H9 (cell line): ENCODE data around the gene CD300LG. TPM values are rescaled to one million over a fixed set of nuclear protein-coding genes. Genes with fewer than 3 reads are reported as not detected.

ENCODE experiments used
- DNase-seq: peaks from one replicate; pipeline ENCODE4 v3.0.0-alpha.2; 2017
- H2AFZ ChIP-seq: one replicate; pipeline ENCODE4 v1.6.1; 2013; ENCODE audit warnings: mild to moderate bottlenecking, low read length, control low read depth, moderate library complexity
- H2AK5ac ChIP-seq: 2 replicates; pipeline ENCODE4 v1.6.1; 2013; ENCODE audit warnings: low read length, control low read depth, mixed read lengths; ENCODE audit not compliant: insufficient read length
- H2BK120ac ChIP-seq: one replicate; pipeline ENCODE4 v1.6.1; 2013; ENCODE audit warnings: low read depth, mild to moderate bottlenecking, low read length, control low read depth, inconsistent platforms; ENCODE audit not compliant: poor library complexity, severe bottlenecking
- H2BK12ac ChIP-seq: 2 replicates; pipeline ENCODE4 v1.6.1; 2013; ENCODE audit warnings: low read length, control low read depth, mixed read lengths, low read depth; ENCODE audit not compliant: insufficient read length
- H2BK15ac ChIP-seq: 2 replicates; pipeline ENCODE4 v1.6.1; 2013; ENCODE audit warnings: low read depth, low read length, control low read depth
- H2BK20ac ChIP-seq: one replicate; pipeline ENCODE4 v1.6.1; 2013; ENCODE audit warnings: low read depth, mild to moderate bottlenecking, low read length, control low read depth, inconsistent platforms; ENCODE audit not compliant: poor library complexity, severe bottlenecking
- H2BK5ac ChIP-seq: 2 replicates; pipeline ENCODE4 v1.6.1; 2013; ENCODE audit warnings: low read length, control low read depth, mixed read lengths; ENCODE audit not compliant: insufficient read length
- H3K14ac ChIP-seq: 2 replicates; pipeline ENCODE4 v1.6.1; 2013; ENCODE audit warnings: low read length, control low read depth; ENCODE audit not compliant: insufficient read depth
- H3K18ac ChIP-seq: 2 replicates; pipeline ENCODE4 v1.6.1; 2013; ENCODE audit warnings: low read depth, mild to moderate bottlenecking, mixed read lengths, low read length, control low read depth; ENCODE audit not compliant: insufficient read length
- H3K23ac ChIP-seq: 2 replicates; pipeline ENCODE4 v1.6.1; 2013; ENCODE audit warnings: low read length, control low read depth, mixed read lengths, low read depth; ENCODE audit not compliant: insufficient read length
- H3K23me2 ChIP-seq: 2 replicates; pipeline ENCODE4 v1.6.1; 2013; ENCODE audit warnings: low read depth, mild to moderate bottlenecking, mixed read lengths, low read length, control low read depth; ENCODE audit not compliant: insufficient read length, poor library complexity, severe bottlenecking
- H3K27ac ChIP-seq: 2 replicates; pipeline ENCODE4 v1.5.1; 2013; ENCODE audit warnings: low read length, control low read depth, mixed read lengths, low read depth; ENCODE audit not compliant: insufficient read length
- H3K27me3 ChIP-seq: 2 replicates; pipeline ENCODE4 v1.6.1; 2013; ENCODE audit warnings: low read length, control low read depth, inconsistent platforms; ENCODE audit not compliant: insufficient read depth
- H3K4ac ChIP-seq: 2 replicates; pipeline ENCODE4 v1.6.1; 2013; ENCODE audit warnings: low read depth, mild to moderate bottlenecking, control low read depth, inconsistent platforms, low read length, moderate library complexity
- H3K4me1 ChIP-seq: 2 replicates; pipeline ENCODE4 v1.6.1; 2013; ENCODE audit warnings: low read length, control low read depth, inconsistent platforms; ENCODE audit not compliant: insufficient read depth
- H3K4me2 ChIP-seq: 2 replicates; pipeline ENCODE4 v1.6.1; 2013; ENCODE audit warnings: low read length, control low read depth, mixed read lengths; ENCODE audit not compliant: insufficient read length, insufficient read depth
- H3K56ac ChIP-seq: 2 replicates; pipeline ENCODE4 v1.6.1; 2013; ENCODE audit warnings: low read depth, mild to moderate bottlenecking, mixed read lengths, low read length, control low read depth; ENCODE audit not compliant: insufficient read length
- H3K79me1 ChIP-seq: 2 replicates; pipeline ENCODE4 v1.6.1; 2013; ENCODE audit warnings: low read depth, mild to moderate bottlenecking, moderate library complexity, low read length, control low read depth, inconsistent platforms; ENCODE audit not compliant: insufficient read depth, poor library complexity, severe bottlenecking
- H3K79me2 ChIP-seq: 2 replicates; pipeline ENCODE4 v1.6.1; 2013; ENCODE audit warnings: low read length, control low read depth, inconsistent platforms; ENCODE audit not compliant: insufficient read depth
- H3K9ac ChIP-seq: 2 replicates; pipeline ENCODE4 v1.6.1; 2013; ENCODE audit warnings: low read length, control low read depth, mixed read lengths; ENCODE audit not compliant: insufficient read length; ENCODE audit errors: extremely low read depth
- H3K9me3 ChIP-seq: one replicate; pipeline ENCODE4 v1.6.1; 2013; ENCODE audit warnings: low read depth, low read length, inconsistent platforms; ENCODE audit not compliant: control insufficient read depth
- H3T11ph ChIP-seq: one replicate; pipeline ENCODE4 v1.6.1; 2013; ENCODE audit warnings: mild to moderate bottlenecking, low read length, control low read depth, inconsistent platforms
- H4K20me1 ChIP-seq: one replicate; pipeline ENCODE4 v1.6.1; 2013; ENCODE audit not compliant: control insufficient read depth, insufficient read length, insufficient read depth
- H4K5ac ChIP-seq: 2 replicates; pipeline ENCODE4 v1.6.1; 2013; ENCODE audit warnings: low read depth, mild to moderate bottlenecking, mixed read lengths, low read length, control low read depth; ENCODE audit not compliant: insufficient read length
- H4K8ac ChIP-seq: replicated peaks from 2 replicates; pipeline ENCODE4 v1.6.1; 2013; ENCODE audit warnings: low read length, control low read depth, mixed read lengths, low read depth; ENCODE audit not compliant: insufficient read length
- H4K91ac ChIP-seq: 2 replicates; pipeline ENCODE4 v1.6.1; 2013; ENCODE audit warnings: low read depth, mild to moderate bottlenecking, moderate library complexity, mixed read lengths, low read length, control low read depth; ENCODE audit not compliant: insufficient read length
- H3K27ac Mint-ChIP-seq, 3 experiments: 2 replicates in 2 of 3; 3 replicates in 1 of 3; pipeline ENCODE4 v1.8.0; 2020 to 2021; ENCODE audit warnings: mixed read lengths in 3 of 3, mild to moderate bottlenecking in 1 of 3, moderate library complexity in 1 of 3
- H3K27me3 Mint-ChIP-seq: 2 replicates; pipeline ENCODE4 v1.8.0; 2021; ENCODE audit warnings: low read depth, mild to moderate bottlenecking, moderate library complexity, mixed read lengths
- H3K36me3 Mint-ChIP-seq, 3 experiments: 2 replicates in 2 of 3; 3 replicates in 1 of 3; pipeline ENCODE4 v1.8.0; 2020 to 2021; ENCODE audit warnings: low read depth in 3 of 3, mixed read lengths in 3 of 3; ENCODE audit not compliant: insufficient read depth in 1 of 3
- H3K4me1 Mint-ChIP-seq, 2 experiments: 2 replicates each; pipeline ENCODE4 v1.8.0; 2020; ENCODE audit warnings: mixed read lengths in 2 of 2
- H3K4me3 Mint-ChIP-seq, 2 experiments: 2 replicates in 1 of 2; 3 replicates in 1 of 2; pipeline ENCODE4 v1.8.0; 2020 to 2021; ENCODE audit warnings: mild to moderate bottlenecking in 2 of 2, mixed read lengths in 2 of 2, moderate library complexity in 1 of 2
- H3K9me3 Mint-ChIP-seq, 2 experiments: 2 replicates in 1 of 2; 3 replicates in 1 of 2; pipeline ENCODE4 v1.8.0; 2020; ENCODE audit warnings: mild to moderate bottlenecking in 2 of 2, mixed read lengths in 2 of 2, moderate library complexity in 1 of 2
- WGBS: extraction: QIAGEN DNeasy Blood & Tissue Kit; methylation state at CpG from one replicate; pipeline ENCODE4 v1.1.7; 2013; ENCODE audit warnings: missing lambda C conversion rate, low lambda C conversion rate, mixed read lengths; ENCODE audit not compliant: insufficient read length; ENCODE audit errors: extremely low coverage; 5-methylcytosine and 5-hydroxymethylcytosine counted together
- total RNA-seq: library from RNA; stranded (reverse); gene quantifications from 2 replicates; pipeline ENCODE4 v1.2.1, GENCODE V29; 2021
- TF ChIP-seq, protein P1 (sequence below): fragments of 200-600 bp; sonication (generic); conservative IDR thresholded peaks from 3 replicates; pipeline ENCODE4 v1.8.0; 2021; ENCODE audit warnings: antibody characterized with exemption, mild to moderate bottlenecking

CD300LG gene
- total RNA-seq, 1 experiment from 2014 or later = not detected

DNA sequence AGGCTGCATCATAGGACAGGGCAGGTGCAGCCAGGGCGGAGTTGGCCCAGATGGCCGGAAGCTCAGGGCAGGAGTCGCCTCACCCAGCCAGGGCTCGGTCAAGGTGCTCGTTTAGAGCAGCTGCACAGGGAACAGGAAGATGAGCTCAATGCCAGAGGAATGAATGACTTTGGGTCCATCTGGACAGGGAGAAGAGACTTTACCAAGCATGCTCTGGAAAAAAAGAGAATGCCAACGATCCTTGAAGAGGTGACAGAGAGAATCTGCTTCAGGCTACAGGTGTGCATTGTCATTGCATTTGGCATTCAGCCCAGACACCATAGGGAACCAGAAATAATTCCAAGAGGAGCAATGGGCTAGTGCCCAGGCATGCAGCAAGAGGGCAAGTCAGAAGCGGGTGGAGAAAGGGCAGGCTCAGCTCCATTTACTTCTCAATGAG is 7.3 kb upstream of the CD300LG start:
- Histone ChIP-seq H2BK20ac (no peak overlapping the region), H3K23ac (no peak overlapping the region), H3K56ac (no peak overlapping the region), H3K4me1 (no peaks in the 10 kb centered on the region; the same call in 1 of the 2 replicates), H3K18ac (no peak overlapping the region), H3K14ac (no peak overlapping the region), H2BK5ac (no peak overlapping the region), H3K9me3 (no peaks in the 10 kb centered on the region), H3K9ac (no peak overlapping the region), H2BK15ac (no peak overlapping the region), H3K23me2 (no peaks in the 10 kb centered on the region), H4K8ac (no peak overlapping the region), H2BK12ac (no peak overlapping the region), H2AFZ (no peak overlapping the region), H3K27ac (no peak overlapping the region), H4K91ac (no peak overlapping the region), H2BK120ac (no peak overlapping the region), H2AK5ac (no peak overlapping the region), H4K20me1 (no peaks in the 10 kb centered on the region), H3K79me2 (no peaks in the 10 kb centered on the region), H3K27me3 (no peaks in the 10 kb centered on the region), H3K79me1 (no peaks in the 10 kb centered on the region), H4K5ac (no peak overlapping the region), H3T11ph (no peak overlapping the region), H3K4me2 (no peak overlapping the region), H3K4ac (no peak overlapping the region)
- H3K36me3 Mint-ChIP-seq = no peaks in the 10 kb centered on the region
- no peak for DNase-seq
- peaks cover 0 to under 1% of the 10 kb centered on the region in 2 experiments; a peak in 1 of 5 replicates for H3K9me3 Mint-ChIP-seq
- peaks cover 22% of the 10 kb centered on the region for H3K27me3 Mint-ChIP-seq
- TF ChIP-seq, protein P1, sequence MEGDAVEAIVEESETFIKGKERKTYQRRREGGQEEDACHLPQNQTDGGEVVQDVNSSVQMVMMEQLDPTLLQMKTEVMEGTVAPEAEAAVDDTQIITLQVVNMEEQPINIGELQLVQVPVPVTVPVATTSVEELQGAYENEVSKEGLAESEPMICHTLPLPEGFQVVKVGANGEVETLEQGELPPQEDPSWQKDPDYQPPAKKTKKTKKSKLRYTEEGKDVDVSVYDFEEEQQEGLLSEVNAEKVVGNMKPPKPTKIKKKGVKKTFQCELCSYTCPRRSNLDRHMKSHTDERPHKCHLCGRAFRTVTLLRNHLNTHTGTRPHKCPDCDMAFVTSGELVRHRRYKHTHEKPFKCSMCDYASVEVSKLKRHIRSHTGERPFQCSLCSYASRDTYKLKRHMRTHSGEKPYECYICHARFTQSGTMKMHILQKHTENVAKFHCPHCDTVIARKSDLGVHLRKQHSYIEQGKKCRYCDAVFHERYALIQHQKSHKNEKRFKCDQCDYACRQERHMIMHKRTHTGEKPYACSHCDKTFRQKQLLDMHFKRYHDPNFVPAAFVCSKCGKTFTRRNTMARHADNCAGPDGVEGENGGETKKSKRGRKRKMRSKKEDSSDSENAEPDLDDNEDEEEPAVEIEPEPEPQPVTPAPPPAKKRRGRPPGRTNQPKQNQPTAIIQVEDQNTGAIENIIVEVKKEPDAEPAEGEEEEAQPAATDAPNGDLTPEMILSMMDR = no peak
- no peak overlapping the region for H3K27ac Mint-ChIP-seq
- WGBS = no CpG with 5 or more reads among the region's 7 CpGs
- H3K4me1 Mint-ChIP-seq = peaks cover 6% of the 10 kb centered on the region in 2 experiments; a peak in 3 of 4 replicates
- H3K4me3 Mint-ChIP-seq = no peak overlapping the region; a peak in 1 of 5 replicates
